Measurements from ENCODE around the gene APOC4. TPM values are rescaled to one million over a fixed set of nuclear protein-coding genes. Genes with fewer than 3 reads are reported as not detected.

Gene APOC4
- total and polyA plus RNA-seq, 12 donors = 0.67 to 4.5 (median 1.3) TPM; not detected in 5

DNA sequence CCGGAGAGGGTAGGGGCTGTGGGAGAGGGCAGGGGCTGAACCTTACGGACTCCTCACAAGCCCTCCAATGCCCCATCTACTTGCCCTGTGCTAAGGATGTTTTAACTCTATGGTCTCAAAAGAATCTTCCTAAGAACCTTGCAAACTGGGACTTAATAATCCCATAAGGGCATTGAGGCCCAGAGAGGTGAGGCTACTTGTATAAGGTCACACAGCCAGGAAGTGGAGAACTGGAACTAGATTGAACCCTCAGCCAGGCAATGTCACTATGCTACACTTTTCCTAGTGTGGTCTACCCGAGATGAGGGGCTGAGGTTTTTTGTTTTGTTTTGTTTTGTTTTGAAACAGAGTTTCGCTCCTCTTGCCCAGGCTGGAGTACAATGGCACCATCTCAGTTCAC is 10.5 kb upstream of the APOC4 start:
- WGBS, 4 donors = 91 to 95% (median 94%) methylated on average over 4 of the region's 4 CpGs
- H3K9me3 ChIP-seq (replicated peaks in 1 of 3) = no peaks in the 10 kb centered on the region
- no peak overlapping the region for H3K4me3 ChIP-seq
- DNase-seq = no peak
- peaks cover 17 to 23% of the 10 kb centered on the region in 2 donors for H3K4me1 ChIP-seq (replicated peaks in 1 of 2)
- H3K27me3 ChIP-seq = no peaks in the 10 kb centered on the region
- TF ChIP-seq, protein P1, sequence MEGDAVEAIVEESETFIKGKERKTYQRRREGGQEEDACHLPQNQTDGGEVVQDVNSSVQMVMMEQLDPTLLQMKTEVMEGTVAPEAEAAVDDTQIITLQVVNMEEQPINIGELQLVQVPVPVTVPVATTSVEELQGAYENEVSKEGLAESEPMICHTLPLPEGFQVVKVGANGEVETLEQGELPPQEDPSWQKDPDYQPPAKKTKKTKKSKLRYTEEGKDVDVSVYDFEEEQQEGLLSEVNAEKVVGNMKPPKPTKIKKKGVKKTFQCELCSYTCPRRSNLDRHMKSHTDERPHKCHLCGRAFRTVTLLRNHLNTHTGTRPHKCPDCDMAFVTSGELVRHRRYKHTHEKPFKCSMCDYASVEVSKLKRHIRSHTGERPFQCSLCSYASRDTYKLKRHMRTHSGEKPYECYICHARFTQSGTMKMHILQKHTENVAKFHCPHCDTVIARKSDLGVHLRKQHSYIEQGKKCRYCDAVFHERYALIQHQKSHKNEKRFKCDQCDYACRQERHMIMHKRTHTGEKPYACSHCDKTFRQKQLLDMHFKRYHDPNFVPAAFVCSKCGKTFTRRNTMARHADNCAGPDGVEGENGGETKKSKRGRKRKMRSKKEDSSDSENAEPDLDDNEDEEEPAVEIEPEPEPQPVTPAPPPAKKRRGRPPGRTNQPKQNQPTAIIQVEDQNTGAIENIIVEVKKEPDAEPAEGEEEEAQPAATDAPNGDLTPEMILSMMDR (IDR thresholded peaks at IDR 0.05) = no peak
- TF ChIP-seq POLR2A (IDR thresholded peaks at IDR 0.05) = no peak
- intact Hi-C loops (cut with DNase I) = no loop called here
- no peak overlapping the region for H3K27ac ChIP-seq
- no peaks in the 10 kb centered on the region for H3K36me3 ChIP-seq (replicated peaks in 1 of 2)

DNA sequence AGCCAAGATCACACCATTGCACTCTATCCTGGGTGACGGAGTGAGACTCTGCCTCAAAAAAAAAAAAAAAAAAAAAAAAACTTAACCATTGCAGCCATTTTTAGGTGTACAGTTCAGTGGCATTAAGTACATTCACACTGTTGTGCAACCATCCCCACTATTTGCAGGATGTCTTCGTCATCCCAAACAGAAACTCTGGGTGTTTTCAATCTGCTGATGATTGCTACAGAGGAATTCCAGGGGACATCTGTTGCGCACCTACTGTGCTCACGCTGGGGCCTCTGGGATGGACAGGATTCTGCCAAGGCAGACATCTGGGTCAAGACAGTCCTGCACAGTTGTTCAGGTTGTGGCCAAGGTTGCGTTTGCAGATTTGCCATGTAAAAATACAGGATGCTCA is 2.4 kb upstream of the APOC4 start:
- Histone ChIP-seq H3K27me3 (no peaks in the 10 kb centered on the region), H3K27ac (no peak overlapping the region), H3K4me1 (replicated peaks in 1 of 2) (peaks cover 4 to 11% of the 10 kb centered on the region in 2 donors), H3K4me3 (no peak overlapping the region), H3K36me3 (replicated peaks in 1 of 2) (no peaks in the 10 kb centered on the region), H3K9me3 (replicated peaks in 1 of 3) (no peaks in the 10 kb centered on the region)
- 65 to 81% (median 71%) methylated on average over 5 of the region's 5 CpGs for WGBS, 4 donors
- TF ChIP-seq, protein P1 (IDR thresholded peaks at IDR 0.05) = no peak
- no peak for TF ChIP-seq POLR2A (IDR thresholded peaks at IDR 0.05)
- intact Hi-C loops (cut with DNase I) = no loop called here
- DNase-seq = no peak

DNA sequence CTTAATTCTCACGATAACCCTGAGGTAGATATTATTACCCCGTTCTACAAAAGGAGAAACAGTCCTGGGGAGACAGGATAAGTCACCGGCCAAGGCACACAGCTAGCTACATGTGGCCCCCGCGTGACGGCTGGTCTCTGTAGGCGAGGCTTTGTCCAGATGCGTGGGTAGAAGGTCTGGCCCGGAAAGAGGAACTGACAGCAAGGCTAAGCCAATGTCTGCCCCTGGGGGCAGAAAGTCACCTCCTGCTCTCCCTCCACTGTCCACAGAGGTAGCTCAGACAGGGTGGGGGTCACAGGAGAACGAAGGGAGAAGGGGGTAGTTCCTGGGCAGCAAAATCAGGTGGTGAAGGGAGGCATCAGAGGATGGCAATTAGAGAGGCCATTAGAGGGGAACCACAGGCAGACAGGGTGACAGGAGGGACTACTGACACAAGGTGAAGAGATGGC is 1.8 kb downstream of the APOC4 start:
- H3K4me1 ChIP-seq (replicated peaks in 1 of 2) = no peaks in the 10 kb centered on the region
- H3K27ac ChIP-seq = peak overlapping the region in 1 of 5 donors; percentile 38
- intact Hi-C loops (cut with DNase I) = no loop called here
- TF ChIP-seq, protein P1 (IDR thresholded peaks at IDR 0.05) = peak in 2 of 6 experiments; percentile 13 to 20
- no peak for TF ChIP-seq POLR2A (IDR thresholded peaks at IDR 0.05)
- DNase-seq = peak; percentile 38 to 79 (median 66)
- WGBS, 4 donors = 59 to 74% (median 64%) methylated on average over 10 of the region's 10 CpGs
- H3K4me3 ChIP-seq = no peak overlapping the region
- no peaks in the 10 kb centered on the region for H3K9me3 ChIP-seq (replicated peaks in 1 of 3)
- no peaks in the 10 kb centered on the region for H3K36me3 ChIP-seq (replicated peaks in 1 of 2)
- H3K27me3 ChIP-seq = no peaks in the 10 kb centered on the region

DNA sequence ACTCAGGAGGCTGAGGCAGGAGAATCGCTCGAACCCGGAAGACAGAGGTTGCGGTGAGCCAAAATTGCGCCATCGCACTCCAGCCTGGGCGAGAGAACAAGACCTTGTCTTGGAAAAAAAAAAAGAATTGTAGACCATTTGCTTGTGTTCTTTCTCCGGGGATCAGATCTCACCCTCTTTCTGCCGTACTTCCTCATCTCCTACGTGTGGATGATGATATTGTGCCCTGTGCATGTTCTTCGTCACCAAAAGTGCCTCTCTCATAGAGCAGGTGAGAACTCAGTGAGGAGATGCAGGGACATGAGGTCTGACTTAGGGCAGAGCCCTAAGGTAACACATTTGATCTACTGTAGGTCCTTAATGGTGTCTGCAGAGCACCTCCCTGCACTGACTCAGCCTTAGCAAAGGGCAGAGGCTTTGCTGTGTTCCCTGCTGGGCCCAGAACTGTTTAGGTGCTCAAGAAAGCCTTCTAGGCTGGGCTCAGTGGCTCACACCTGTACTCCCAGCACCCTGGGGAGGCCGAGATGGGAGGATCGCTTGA is 5.1 kb downstream of the APOC4 start:
- no peak overlapping the region for H3K4me3 ChIP-seq
- H3K4me1 ChIP-seq (replicated peaks in 1 of 2) = peaks cover 9 to 16% of the 10 kb centered on the region in 2 donors
- no peak for TF ChIP-seq POLR2A (IDR thresholded peaks at IDR 0.05)
- TF ChIP-seq, protein P1 (IDR thresholded peaks at IDR 0.05) = no peak
- H3K9me3 ChIP-seq (replicated peaks in 1 of 3) = no peaks in the 10 kb centered on the region
- no peaks in the 10 kb centered on the region for H3K27me3 ChIP-seq
- intact Hi-C loops (cut with DNase I) = no loop called here
- H3K36me3 ChIP-seq (replicated peaks in 1 of 2) = no peaks in the 10 kb centered on the region
- no peak for DNase-seq
- no peak overlapping the region for H3K27ac ChIP-seq
- 79 to 96% (median 87%) methylated on average over 12 to 13 of the region's 13 CpGs for WGBS, 4 donors
